ENCODE results near the gene DNAH17.

GRCh38 chr17:78501241-78502036 is 75.8 kb downstream of the DNAH17 start:
- TF ChIP-seq CTCF (IDR thresholded peaks at IDR 0.05; ENCODE audit: extremely low read depth in 1 of 2, insufficient read depth in 1 of 2, low read depth in 1 of 2, low read length in 2 of 2) (no peak), EZH2 (IDR thresholded peaks at IDR 0.05; ENCODE audit: borderline replicate concordance, low read depth, low read length, severe bottlenecking) (no peak), JUN (IDR thresholded peaks at IDR 0.05; ENCODE audit: borderline replicate concordance, insufficient read depth, insufficient read length, low read depth) (no peak), POLR2AphosphoS5 (IDR thresholded peaks at IDR 0.05; ENCODE audit: insufficient read depth, low read depth, low read length) (no peak), POLR2A (IDR thresholded peaks at IDR 0.05; ENCODE audit: low read depth, low read length) (no peak)

Data from endothelial cell of umbilical vein (primary cell).